GM12878 (cell line): ENCODE data around the gene ZNF688. TPM values are rescaled to one million over a fixed set of nuclear protein-coding genes. Genes with fewer than 3 reads are reported as not detected.

Experiments used
- ATAC-seq: fragments of 200-7000 bp; cut with Tn5 transposase; 3 replicates; pipeline ENCODE4 v1.9.1; 2020; ENCODE audit warnings: mild to moderate bottlenecking, moderate library complexity
- BruUV-seq: library from RNA; stranded (reverse); fragments of 400-500 nt; replicated peaks from 2 replicates; lab custom pipeline; 2021; lab: Mats Ljungman, UMichigan
- CTCF ChIA-PET: fragments of 300-600 bp; sonication (Branson Sonifier 250); formaldehyde crosslinking; extraction: SDS; loops from one replicate; lab custom pipeline; 2021; ENCODE audit warnings: inconsistent platforms; lab: Yijun Ruan, JAX
- POLR2A ChIA-PET: fragments of 350-600 bp; formaldehyde crosslinking; extraction: SDS; loops from one replicate; lab custom pipeline; 2021; ENCODE audit warnings: inconsistent platforms; lab: Charles Lee
- RAD21 ChIA-PET: fragments of 300-600 bp; sonication (Branson Sonifier 250); formaldehyde crosslinking; loops from one replicate; lab custom pipeline; 2023; ENCODE audit warnings: antibody characterized with exemption; ENCODE audit not compliant: unreplicated experiment; lab: Charles Lee
- SMC1A ChIA-PET: fragments of 300-600 bp; sonication (Branson Sonifier 250); formaldehyde crosslinking; loops from one replicate; lab custom pipeline; 2023; ENCODE audit not compliant: unreplicated experiment, uncharacterized antibody; lab: Charles Lee
- DNase-seq: peaks from one replicate; pipeline ENCODE4 v3.0.0-alpha.2; 2011; ENCODE audit warnings: low read depth, low spot score
- FAIRE-seq: peaks from 3 replicates; lab custom pipeline; 2011; peaks lifted over from hg19 to GRCh38; lab: Jason Lieb, UNC
- H2AFZ ChIP-seq: 2 replicates; pipeline ENCODE4 v1.6.0; 2011; ENCODE audit warnings: low read depth, low read length, control low read depth; ENCODE audit not compliant: control insufficient read depth
- H3K27ac ChIP-seq: 2 replicates; pipeline ENCODE4 v1.5.1; 2011; ENCODE audit warnings: control low read depth; ENCODE audit not compliant: control insufficient read depth, insufficient read depth
- H3K27me3 ChIP-seq, 2 experiments: replicated peaks in 1 of 2; 2 replicates each; pipeline versions ENCODE4 v1.6.0 to v1.6.1; 2011; ENCODE audit warnings: low read length in 1 of 2; ENCODE audit not compliant: control insufficient read depth in 2 of 2, insufficient read depth in 2 of 2
- H3K36me3 ChIP-seq, 2 experiments: 2 replicates each; pipeline ENCODE4 v1.5.1; 2011; ENCODE audit warnings: low read length in 1 of 2; ENCODE audit not compliant: control insufficient read depth in 2 of 2, insufficient read depth in 2 of 2
- H3K4me1 ChIP-seq: 2 replicates; pipeline ENCODE4 v1.6.1; 2011; ENCODE audit warnings: mild to moderate bottlenecking, low read length, moderate library complexity, mixed read lengths; ENCODE audit not compliant: control insufficient read depth, insufficient read depth
- H3K4me2 ChIP-seq: 2 replicates; pipeline ENCODE4 v1.6.0; 2011; ENCODE audit warnings: control low read depth; ENCODE audit not compliant: control insufficient read depth, insufficient read depth
- H3K4me3 ChIP-seq: fragments of 200-600 bp; sonication (generic); 2 replicates; pipeline ENCODE4 v1.5.1; 2016
- H3K79me2 ChIP-seq: 2 replicates; pipeline ENCODE4 v1.6.0; 2011; ENCODE audit warnings: low read length; ENCODE audit not compliant: control insufficient read depth, insufficient read depth
- H3K9ac ChIP-seq: 2 replicates; pipeline ENCODE4 v1.8.0; 2011; ENCODE audit warnings: low read length, control low read depth, mixed read lengths; ENCODE audit not compliant: control insufficient read depth, insufficient read depth
- H3K9me3 ChIP-seq: replicated peaks from 3 replicates; pipeline ENCODE4 v1.5.1; 2011; ENCODE audit warnings: mild to moderate bottlenecking, low read length; ENCODE audit not compliant: control insufficient read depth, insufficient read depth
- H4K20me1 ChIP-seq: 2 replicates; pipeline ENCODE4 v1.6.0; 2011; ENCODE audit not compliant: control insufficient read depth, insufficient read depth
- ATF7 ChIP-seq: fragments of 450-650 bp; IDR thresholded peaks from 2 replicates; pipeline ENCODE4 v1.6.1; 2016; ENCODE audit warnings: low read depth, mild to moderate bottlenecking
- BMI1 ChIP-seq: fragments of 450-650 bp; IDR thresholded peaks from 2 replicates; pipeline ENCODE4 v1.6.1; 2016; ENCODE audit warnings: mild to moderate bottlenecking, moderate library complexity, borderline replicate concordance
- ESRRA ChIP-seq: IDR thresholded peaks from 2 replicates; pipeline ENCODE4 v1.6.1; 2012; ENCODE audit warnings: mild to moderate bottlenecking, low read length, improper control_type of control experiment
- HDGF ChIP-seq: fragments of 450-650 bp; IDR thresholded peaks from 2 replicates; pipeline ENCODE4 v1.6.1; 2016; ENCODE audit warnings: antibody characterized with exemption
- KDM1A ChIP-seq: fragments of 200-600 bp; sonication (generic); IDR thresholded peaks from 2 replicates; pipeline ENCODE4 v1.6.1; 2016; ENCODE audit warnings: borderline replicate concordance
- MLLT1 ChIP-seq: fragments of 450-650 bp; IDR thresholded peaks from 2 replicates; pipeline ENCODE4 v1.6.1; 2016; ENCODE audit warnings: mild to moderate bottlenecking
- PBX3 ChIP-seq: IDR thresholded peaks from 2 replicates; pipeline ENCODE4 v1.6.1; 2011; ENCODE audit warnings: mild to moderate bottlenecking, low read depth, low read length, moderate library complexity; ENCODE audit not compliant: insufficient replicate concordance
- PKNOX1 ChIP-seq: fragments of 450-650 bp; IDR thresholded peaks from 2 replicates; pipeline ENCODE4 v1.6.1; 2016; ENCODE audit warnings: mild to moderate bottlenecking
- POU2F2 ChIP-seq: IDR thresholded peaks from 3 replicates; pipeline ENCODE4 v1.6.1; 2011; ENCODE audit warnings: low read depth, mild to moderate bottlenecking, low read length, borderline replicate concordance
- SMAD1 ChIP-seq: fragments of 450-650 bp; IDR thresholded peaks from 2 replicates; pipeline ENCODE4 v1.6.1; 2018; ENCODE audit warnings: mild to moderate bottlenecking, low read depth; ENCODE audit not compliant: partially characterized antibody
- SMAD5 ChIP-seq: IDR thresholded peaks from 2 replicates; pipeline ENCODE4 v1.6.1; 2016; ENCODE audit warnings: antibody characterized with exemption, low read depth
- SMARCA5 ChIP-seq: fragments of 450-650 bp; IDR thresholded peaks from 2 replicates; pipeline ENCODE4 v1.6.1; 2017; ENCODE audit warnings: mild to moderate bottlenecking
- ZNF217 ChIP-seq: fragments of 450-650 bp; IDR thresholded peaks from 2 replicates; pipeline ENCODE4 v1.6.1; 2017; ENCODE audit warnings: antibody characterized with exemption, mild to moderate bottlenecking
- ZNF24 ChIP-seq: fragments of 450-650 bp; IDR thresholded peaks from 2 replicates; pipeline ENCODE4 v1.6.1; 2017; ENCODE audit warnings: antibody characterized with exemption, mild to moderate bottlenecking
- ZNF274 ChIP-seq: IDR thresholded peaks from one replicate; pipeline ENCODE4 v1.8.0; 2011; ENCODE audit not compliant: insufficient read length, insufficient read depth
- ZNF384 ChIP-seq: IDR thresholded peaks from 2 replicates; pipeline ENCODE4 v1.6.1; 2012; ENCODE audit warnings: low read depth, mild to moderate bottlenecking, low read length, improper control_type of control experiment, borderline replicate concordance
- WGBS: methylation state at CpG from one replicate; pipeline ENCODE4 v1.1.6; 2016; ENCODE audit warnings: low lambda C conversion rate; ENCODE audit not compliant: insufficient replicate concordance, insufficient coverage; ENCODE audit errors: missing lambda C conversion rate; 5-methylcytosine and 5-hydroxymethylcytosine counted together
- in situ Hi-C: fragments of 300-500 bp; cut with MboI; formaldehyde crosslinking; loops from 9 replicates; pipeline ENCODE4 v1.14.3; 2018; ENCODE audit warnings: mixed read lengths
- intact Hi-C: fragments of 100-400 bp; cut with micrococcal nuclease; formaldehyde crosslinking; loops from one replicate; pipeline ENCODE4 v1.14.2; 2022; ENCODE audit not compliant: unreplicated experiment
- polyA plus RNA-seq, 11 experiments: library from polyadenylated mRNA; depleted of rRNA in 4 of 11; unstranded in 6 of 11; stranded (reverse) in 5 of 11; fragments of >200 nt; fragmentation: Nextera tagmentation in 4 of 11; fragmentation: Illumina TruSeq in 1 of 11; extraction: Ambion mirVana in 4 of 11; extraction: Trizol in 1 of 11; gene quantifications; 1 replicate in 1 of 11; 2 replicates in 10 of 11; pipeline versions ENCODE4 v1.2.1 to v1.2.3, GENCODE V29; 2011 to 2016; ENCODE audit warnings: inconsistent platforms in 2 of 11, missing spikeins in 2 of 11, low read depth in 1 of 11
- total RNA-seq, 4 experiments: library from RNA; depleted of rRNA in 3 of 4; stranded (reverse); fragments of >200 nt in 3 of 4; fragmentation: Illumina TruSeq in 1 of 4; extraction: Trizol in 1 of 4; gene quantifications; 2 replicates each; pipeline versions ENCODE4 v1.2.1 to v1.2.3, GENCODE V29; 2013 to 2021

ZNF688 gene
- total and polyA plus RNA-seq, 10 of the 15 experiments (the other 5 are each of a cell fraction or from before 2014, with no cell fraction given) = 0.14 to 17.4 (median 10.6) TPM

GRCh38 chr16:30551781-30552180 is 19.7 kb downstream of the ZNF688 start:
- H3K4me2 ChIP-seq = no peak overlapping the region
- 97% methylated on average over 3 of the region's 3 CpGs for WGBS
- no peak overlapping the region for H3K4me3 ChIP-seq
- H3K27me3 ChIP-seq = no peaks in the 10 kb centered on the region
- ChIA-PET SMC1A (interaction anchor here (1.0 to 1.2 kb wide), 2 partner anchors 9 to 122 kb away, joined by 3 to 4 read pairs; partner anchors contain the start of gene DCTPP1), CTCF (interaction anchor here (0.6 to 1.4 kb wide), 2 partner anchors 17 to 122 kb away, joined by 3 to 7 read pairs; partner anchors contain the start of genes DCTPP1 and ZNF747), RAD21 (interaction anchor here (0.9 to 1.0 kb wide), 3 partner anchors 10 to 64 kb away, joined by 3 to 5 read pairs (median 4); no protein-coding TSS in a partner anchor), POLR2A (interaction anchor here (0.6 to 1.6 kb wide), 7 partner anchors 10 to 92 kb away, joined by 3 to 12 read pairs (median 4); partner anchors contain the start of gene ZNF688)
- DNase-seq = no peak
- no peaks in the 10 kb centered on the region for H3K9me3 ChIP-seq
- H3K4me1 ChIP-seq = no peaks in the 10 kb centered on the region
- H3K9ac ChIP-seq = no peak overlapping the region
- in situ Hi-C loops (no loop called here), intact Hi-C loops (no loop called here)
- TF ChIP-seq POU2F2 (no peak), ZNF24 (no peak), SMAD5 (no peak), HDGF (no peak), ZNF217 (no peak), KDM1A (no peak), PKNOX1 (peak; percentile 48; the same call in 1 of the 2 replicates), ATF7 (peak; percentile 22; the same call in 1 of the 2 replicates), PBX3 (no peak), SMAD1 (no peak), ZNF384 (0 out of 2 replicates have a peak, but pooled peaks have one; percentile 24), SMARCA5 (no peak), MLLT1 (no peak), BMI1 (no peak), ESRRA (no peak), ZNF274 (no peak)
- H2AFZ ChIP-seq = no peak overlapping the region
- FAIRE-seq = no peak
- peaks cover 7 to 10% of the 10 kb centered on the region in 2 experiments; a peak in 3 of 4 replicates for H3K36me3 ChIP-seq
- no peak overlapping the region for H3K27ac ChIP-seq
- BruUV-seq = no TSS peak
- no peaks in the 10 kb centered on the region for H4K20me1 ChIP-seq
- no peak for ATAC-seq
- peaks cover 2% of the 10 kb centered on the region for H3K79me2 ChIP-seq
